ENCODE measurements around the gene EXO5. TPM values are rescaled to one million over a fixed set of nuclear protein-coding genes. Genes with fewer than 3 reads are reported as not detected.

The EXO5 gene
- total RNA-seq, 1 donor from 2014 or later = 15.5 TPM

GRCh38 chr1:40564913-40565312, 56.3 kb downstream of the EXO5 start:
- TF ChIP-seq CTCF (conservative IDR thresholded peaks at IDR 0.05) = no peak
- no peak for DNase-seq (ENCODE audit: low read depth, low spot score)
- Mint-ChIP-seq H3K4me3 (no peak overlapping the region), H3K4me1 (no peaks in the 10 kb centered on the region), H3K27ac (ENCODE audit: unreplicated experiment) (no peak overlapping the region), H3K9me3 (no peaks in the 10 kb centered on the region), H3K36me3 (ENCODE audit: low read depth) (peaks cover under 1% of the 10 kb centered on the region), H3K27me3 (ENCODE audit: low read depth) (peaks cover 4% of the 10 kb centered on the region)

Other genes with a start within 250 kb of the EXO5 start
- gene COL9A2, start 191.5 kb upstream of the EXO5 start, total RNA-seq = 9.0 and 10.2 TPM in 2 replicates
- 25.4 and 26.3 TPM in 2 replicates for gene SMAP2, start 135.0 kb upstream of the EXO5 start, total RNA-seq
- gene ZFP69B, start 58.3 kb upstream of the EXO5 start, total RNA-seq = 14.3 and 15.7 TPM in 2 replicates
- gene ZFP69, start 31.5 kb upstream of the EXO5 start, total RNA-seq = 6.9 and 8.0 TPM in 2 replicates
- 6.4 and 7.9 TPM in 2 replicates for gene ZNF684, start 22.9 kb downstream of the EXO5 start, total RNA-seq
- gene RIMS3, start 156.9 kb downstream of the EXO5 start, total RNA-seq = 22.4 and 22.9 TPM in 2 replicates
- gene NFYC, start 182.9 kb downstream of the EXO5 start, total RNA-seq = 67.2 and 73.1 TPM in 2 replicates

All from neural crest cell (in vitro differentiated cells).